NCI-H2227 treated with DMSO at 0.1 percent for 48 hours (cell line): ENCODE results near the gene SRR.

Experiments used
- DNase-seq: peaks from one replicate; lab custom pipeline; 2025; lab: John Stamatoyannopoulos, UW

The SRR gene

GRCh38 chr17:2372180-2372579 is 68.4 kb downstream of the SRR start:
- no peak for DNase-seq

- DNase-seq, result no peak
These were observed 68.9 kb downstream of the SRR start for GRCh38 chr17:2372681-2373080.

- DNase-seq, result no peak
These were observed 69.4 kb downstream of the SRR start for GRCh38 chr17:2373179-2373578.
